Iris pigment epithelial cell (primary cell): ENCODE measurements around the gene SLC38A7.
"Not testable (repeated sequence)": the region's sequence is repeated elsewhere in the genome, so short reads cannot be mapped to it uniquely, and the experiment has no call there.

Experiments used
- DNase-seq: peaks from one replicate; pipeline ENCODE4 v3.0.0-alpha.2; 2011; ENCODE audit warnings: low read depth

The SLC38A7 gene

DNA sequence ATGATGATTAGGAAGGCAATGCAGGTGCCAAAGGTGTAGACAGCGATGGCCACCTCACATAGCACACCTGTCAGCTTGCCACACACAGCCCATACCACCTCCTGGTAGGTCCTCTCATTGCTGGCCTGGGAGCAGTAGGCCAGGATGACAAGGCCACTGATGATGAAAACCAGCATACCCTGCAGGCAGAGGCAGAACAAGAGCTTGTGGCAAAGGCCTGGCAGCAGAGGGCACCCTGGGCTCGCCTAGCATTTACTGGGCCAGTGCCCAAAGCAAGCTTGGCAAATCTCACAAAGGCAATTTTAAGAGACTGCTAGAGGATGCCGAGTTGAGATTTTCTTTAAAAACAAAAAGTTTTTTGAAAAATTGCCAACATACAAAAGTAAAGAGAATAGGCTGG lies 5.9 kb downstream of the SLC38A7 start:
- no peak for DNase-seq

DNA sequence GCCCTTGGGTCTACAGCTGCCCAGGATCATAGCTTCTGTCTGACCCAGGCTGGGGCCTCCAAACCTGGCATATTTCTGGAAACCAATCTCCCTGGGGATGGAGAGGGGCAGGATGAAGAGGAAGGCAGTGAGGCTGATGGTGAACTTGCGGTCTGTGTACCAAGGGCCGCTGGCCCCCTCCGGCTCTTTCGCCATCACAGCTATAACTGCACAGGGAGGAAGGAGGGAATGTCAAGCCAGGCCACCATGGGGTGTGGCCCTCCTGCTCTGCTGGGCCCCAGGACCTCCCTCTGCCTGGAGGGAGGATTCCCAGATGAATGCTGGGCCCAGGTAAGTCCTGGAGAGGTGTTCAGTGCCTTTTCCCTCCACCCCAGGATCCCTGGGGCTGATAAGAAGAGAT lies 6.3 kb downstream of the SLC38A7 start:
- DNase-seq: no peak

DNA sequence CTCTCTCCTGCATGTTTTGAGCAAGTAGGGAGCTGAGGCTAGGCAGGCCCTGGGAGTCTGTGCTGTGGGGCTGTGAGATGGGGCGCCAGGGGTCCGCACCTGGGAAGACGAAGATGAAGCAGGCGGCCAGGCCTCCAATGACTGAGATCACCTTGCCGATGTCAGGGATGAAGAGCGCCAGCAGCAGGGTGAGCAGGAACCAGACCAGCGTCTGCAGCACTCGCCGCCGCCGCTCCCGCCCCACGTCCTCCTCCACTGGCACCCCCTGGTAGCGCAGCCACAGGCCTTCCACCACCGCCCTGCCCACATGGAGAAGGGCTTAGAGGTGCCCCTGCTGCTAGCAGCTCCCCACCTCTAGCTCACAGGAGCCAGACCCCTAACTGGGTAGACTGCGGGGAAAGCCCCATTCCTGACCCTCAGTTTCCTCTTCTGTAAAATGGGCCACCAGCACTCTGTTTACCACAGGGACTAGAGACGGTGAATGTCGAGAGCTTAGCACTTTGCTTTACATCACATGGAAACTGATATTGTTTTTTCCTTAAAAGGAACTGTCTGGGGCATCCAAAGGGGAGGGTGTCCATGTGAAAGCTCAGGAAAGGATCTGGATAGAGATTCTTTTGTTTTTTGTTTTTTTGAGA lies 13.5 kb downstream of the SLC38A7 start:
- no peak for DNase-seq

DNA sequence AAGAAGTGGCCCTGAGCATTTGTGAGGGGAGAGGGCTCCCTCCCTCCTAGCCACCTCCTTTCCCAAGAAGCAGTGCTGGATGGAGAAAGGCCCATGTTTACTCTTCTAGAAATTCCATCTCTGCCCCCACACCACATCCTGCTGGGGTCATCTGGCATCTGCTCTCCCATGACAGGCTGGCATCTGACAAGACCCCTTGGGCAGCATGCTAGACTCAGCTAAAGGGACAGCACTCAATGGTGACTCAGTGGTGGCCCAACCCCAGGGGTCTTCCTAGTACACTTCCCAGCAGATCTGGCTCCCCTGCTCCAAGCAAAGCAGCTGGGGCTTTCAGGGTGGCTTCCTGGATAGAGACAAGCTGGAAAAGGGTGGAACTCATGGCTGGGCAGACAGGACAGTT lies 14.4 kb downstream of the SLC38A7 start:
- DNase-seq: no peak

DNA sequence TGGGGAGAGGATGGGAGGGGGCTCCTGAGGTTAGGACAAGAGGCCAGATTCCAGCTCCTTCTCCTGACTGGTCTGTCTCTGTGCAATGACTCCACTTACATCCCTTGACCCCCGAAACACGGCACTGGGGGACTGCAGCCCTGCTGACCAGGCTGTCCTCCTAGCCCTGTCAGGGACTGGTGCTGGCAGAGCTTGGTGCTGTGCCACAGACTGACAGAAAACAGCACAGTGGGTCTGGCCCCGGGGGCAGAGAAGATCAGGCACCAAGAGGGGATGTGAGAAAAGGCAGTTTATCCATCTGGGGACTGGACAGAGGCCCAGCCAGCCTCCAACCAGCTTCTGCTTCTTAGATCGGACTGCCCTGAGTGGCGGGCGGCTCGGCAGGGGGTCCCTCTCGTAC lies 19.4 kb downstream of the SLC38A7 start:
- no peak for DNase-seq

DNA sequence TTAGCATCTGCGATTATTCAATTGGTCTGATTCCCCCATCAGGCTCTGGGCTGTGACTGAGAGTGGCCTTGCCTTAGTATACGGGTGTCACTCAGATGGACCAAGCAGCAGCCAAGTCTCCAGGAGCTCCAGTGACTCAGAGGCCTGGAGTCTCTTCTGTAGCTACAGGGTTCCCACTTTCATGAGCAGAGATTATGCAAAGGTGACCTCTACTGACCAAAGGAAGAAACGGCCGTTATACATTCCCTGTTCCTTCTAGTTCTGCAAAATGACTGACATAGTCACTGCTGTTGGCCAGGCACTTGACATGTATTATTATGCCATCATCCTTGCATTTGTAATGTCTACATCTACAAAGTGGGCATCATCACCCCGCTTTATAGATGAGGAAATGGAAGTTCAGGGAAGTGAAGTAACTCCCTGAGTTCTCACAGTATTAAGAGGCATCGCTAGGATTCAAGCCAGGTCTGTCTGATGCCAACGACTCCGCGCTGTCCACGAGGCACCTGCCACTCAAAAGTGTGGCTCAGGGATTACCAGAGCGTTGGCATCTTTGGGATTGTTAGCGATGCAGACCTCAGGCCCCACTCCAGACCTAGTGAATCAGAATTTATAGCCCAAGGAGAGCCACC lies 23.3 kb downstream of the SLC38A7 start:
- peak; percentile 92 for DNase-seq

DNA sequence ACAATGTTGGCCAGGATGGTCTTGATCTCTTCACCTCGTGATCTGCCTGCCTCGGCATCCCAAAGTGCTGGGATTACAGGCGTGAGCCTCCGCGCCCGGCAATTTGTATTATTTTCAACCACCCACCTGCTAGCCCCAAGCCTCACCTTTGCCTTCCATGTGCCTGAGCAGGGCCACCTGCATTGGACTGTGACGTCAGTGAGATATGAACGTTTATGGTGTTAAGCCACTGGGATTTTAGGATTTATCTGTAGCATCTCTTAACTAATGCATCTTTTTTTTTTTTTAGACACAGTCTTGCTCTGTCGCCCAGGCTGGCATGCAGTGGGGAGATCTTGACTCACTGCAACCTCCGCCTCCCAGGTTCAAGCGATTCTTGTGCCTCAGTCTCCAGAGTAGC lies 24.7 kb downstream of the SLC38A7 start:
- DNase-seq: not testable (repeated sequence)

DNA sequence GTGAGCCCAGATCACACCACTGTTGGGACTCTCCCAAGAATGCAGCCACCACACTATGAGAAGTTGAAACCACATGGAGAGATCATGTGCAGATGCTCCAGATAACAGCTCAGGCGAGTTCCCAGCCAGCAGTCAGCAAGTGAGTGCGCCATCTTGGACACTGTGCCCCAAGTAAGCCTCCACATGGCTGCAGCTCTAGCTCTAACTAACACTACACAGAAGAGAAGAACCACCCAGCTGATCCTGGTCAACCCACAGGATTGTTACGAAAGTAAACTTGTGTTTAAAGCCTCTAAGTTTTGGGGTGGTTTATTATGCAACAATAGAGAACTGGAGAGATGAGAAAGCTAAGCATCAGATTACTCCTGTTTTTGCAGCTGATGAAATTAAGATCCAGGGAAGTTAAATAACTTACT lies 25.8 kb downstream of the SLC38A7 start:
- DNase-seq: peak; percentile 81

DNA sequence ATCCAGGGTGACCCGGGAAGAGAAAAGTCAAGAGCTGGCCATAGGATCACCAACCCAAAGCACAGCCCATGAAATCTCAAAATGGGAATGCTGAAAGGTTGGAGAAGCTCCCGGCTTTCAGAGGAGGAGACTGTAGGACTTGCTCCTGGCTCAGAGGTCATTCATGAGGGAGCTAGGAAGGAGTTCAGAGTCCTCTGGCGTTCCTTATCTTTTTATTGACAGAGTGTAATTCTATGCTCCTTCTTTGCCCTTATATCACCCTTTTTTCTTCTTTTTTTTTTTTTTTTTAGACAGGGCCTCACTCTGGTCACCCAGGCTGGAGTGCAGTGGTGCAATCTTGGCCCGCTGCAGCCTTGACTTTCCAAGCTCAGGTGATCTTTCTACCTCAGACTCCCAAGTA lies 27.7 kb downstream of the SLC38A7 start:
- no peak for DNase-seq

DNA sequence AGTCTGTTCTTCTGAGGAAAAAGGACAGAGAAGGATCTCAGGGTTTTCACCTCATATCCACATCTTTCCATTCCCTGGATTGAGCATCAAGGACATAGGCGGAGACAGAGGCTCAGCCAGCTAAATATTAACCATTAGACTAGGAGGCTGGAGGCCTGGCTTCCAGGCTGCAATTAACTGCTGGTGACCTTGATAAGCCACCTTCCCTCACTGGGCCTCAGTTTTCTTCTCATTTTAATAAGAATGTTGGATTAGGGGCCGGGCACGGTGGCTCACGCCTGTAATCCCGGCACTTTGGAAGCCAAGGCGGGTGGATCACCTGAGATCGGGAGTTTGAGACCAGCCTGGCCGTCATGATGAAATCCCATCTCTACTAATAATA lies 29.4 kb downstream of the SLC38A7 start:
- DNase-seq: no peak

DNA sequence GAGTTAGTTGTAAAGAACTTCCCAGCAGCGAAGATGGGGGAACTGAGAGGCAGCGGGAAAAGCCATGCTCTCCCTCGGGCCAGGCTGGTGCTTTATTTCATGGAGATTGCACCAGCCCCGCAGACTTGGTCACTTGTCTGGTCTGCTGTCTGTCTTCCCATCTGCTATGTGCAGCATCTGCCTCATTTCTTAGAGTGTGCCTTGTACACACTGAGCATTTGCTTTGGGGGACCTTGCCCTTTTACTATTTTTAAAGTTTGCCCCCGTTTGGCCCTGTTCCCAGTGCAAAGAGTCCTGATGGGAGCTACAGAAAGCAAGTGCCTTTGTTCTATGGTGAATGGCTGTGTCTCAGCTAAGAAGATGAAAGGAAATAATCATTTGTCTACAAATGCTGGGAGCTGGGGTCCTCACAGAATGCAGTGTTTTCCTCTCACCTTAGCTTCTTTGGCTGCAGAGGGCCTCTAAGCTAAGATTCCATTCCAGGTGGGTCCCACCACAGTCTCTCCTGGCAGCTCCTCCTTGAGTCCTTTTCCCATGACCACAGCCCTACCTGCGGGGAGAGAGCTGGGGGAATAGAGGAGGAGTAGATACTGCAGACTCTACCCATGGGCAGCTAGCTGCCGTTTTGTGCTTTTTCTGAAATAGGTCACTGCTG lies 29.9 kb downstream of the SLC38A7 start:
- no peak for DNase-seq

DNA sequence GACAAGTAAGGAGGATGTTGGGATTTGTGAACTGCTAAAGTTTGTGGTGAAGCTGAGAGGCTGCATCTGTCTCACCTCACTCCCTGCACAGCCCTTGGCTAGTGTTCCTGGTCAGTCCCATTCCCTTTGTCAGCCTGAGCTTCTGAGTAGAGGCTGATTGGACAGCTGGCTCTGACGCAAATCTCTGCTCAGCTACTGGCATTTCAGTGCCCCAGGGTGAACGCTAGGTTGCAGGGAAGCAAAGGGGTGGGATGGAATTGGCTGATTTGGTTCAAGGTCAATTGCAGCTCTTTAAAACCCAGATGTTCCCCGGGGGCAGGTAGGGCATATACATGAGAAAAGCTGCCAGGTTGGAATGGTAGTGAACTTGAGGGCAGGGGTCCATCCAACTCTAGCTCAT lies 31.8 kb downstream of the SLC38A7 start:
- peak; percentile 58 for DNase-seq

DNA sequence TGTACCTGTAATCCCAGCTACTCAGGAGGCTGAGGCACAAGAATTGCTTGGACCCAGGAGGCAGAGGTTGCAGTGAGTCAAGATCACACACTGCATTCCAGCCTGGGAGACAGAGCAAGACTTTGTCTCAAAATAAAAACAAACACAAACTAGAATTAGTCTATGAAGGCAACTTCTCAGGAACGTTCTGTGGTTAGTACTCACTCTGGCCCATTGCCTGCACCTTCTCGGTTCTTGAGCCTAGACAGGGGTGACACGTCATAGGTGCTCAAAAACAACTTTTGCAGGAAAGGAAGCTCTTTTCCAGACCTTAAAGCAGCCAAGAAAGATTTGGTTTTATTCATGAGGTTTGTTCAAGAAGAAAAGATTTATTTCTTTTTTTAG lies 32.6 kb downstream of the SLC38A7 start:
- DNase-seq: peak; percentile 82

DNA sequence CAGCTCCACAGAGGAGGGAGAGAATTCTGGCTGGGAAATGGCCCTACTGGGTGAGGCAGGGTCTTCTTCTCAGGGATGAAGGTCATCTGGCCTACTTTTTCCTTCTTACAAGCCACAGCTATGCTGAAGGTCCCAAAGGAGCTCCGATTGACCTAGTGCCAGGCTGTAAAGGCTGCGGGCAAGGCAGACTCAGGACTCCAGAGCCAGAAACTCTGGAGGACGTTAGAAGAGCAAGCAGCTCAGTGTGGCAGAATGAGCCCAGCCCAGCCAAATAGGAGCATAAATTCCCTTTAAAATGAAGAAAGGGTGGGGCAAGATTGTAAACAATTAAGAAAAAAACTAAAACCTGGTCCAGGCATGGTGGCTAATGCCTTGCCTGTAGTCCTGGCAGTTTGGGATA lies 34.9 kb downstream of the SLC38A7 start:
- no peak for DNase-seq

DNA sequence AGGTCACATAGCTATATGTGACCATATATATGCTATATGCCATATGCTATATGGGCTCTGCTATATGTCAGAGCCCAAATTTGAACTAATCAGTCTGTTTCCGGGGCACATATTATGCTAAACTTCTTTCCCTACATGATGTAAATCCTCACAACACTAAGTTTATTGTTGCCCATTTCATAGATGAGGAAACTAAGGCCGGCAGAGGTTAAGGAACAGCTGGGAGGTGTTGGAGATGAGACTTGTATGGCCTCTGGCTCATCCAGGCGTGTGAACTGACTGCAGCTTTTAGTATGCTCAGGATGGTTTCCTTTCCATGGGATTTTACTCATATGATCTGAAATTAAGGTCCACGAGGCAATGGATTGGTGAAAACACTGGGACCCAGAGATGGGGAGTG lies 37.5 kb downstream of the SLC38A7 start:
- DNase-seq: no peak

DNA sequence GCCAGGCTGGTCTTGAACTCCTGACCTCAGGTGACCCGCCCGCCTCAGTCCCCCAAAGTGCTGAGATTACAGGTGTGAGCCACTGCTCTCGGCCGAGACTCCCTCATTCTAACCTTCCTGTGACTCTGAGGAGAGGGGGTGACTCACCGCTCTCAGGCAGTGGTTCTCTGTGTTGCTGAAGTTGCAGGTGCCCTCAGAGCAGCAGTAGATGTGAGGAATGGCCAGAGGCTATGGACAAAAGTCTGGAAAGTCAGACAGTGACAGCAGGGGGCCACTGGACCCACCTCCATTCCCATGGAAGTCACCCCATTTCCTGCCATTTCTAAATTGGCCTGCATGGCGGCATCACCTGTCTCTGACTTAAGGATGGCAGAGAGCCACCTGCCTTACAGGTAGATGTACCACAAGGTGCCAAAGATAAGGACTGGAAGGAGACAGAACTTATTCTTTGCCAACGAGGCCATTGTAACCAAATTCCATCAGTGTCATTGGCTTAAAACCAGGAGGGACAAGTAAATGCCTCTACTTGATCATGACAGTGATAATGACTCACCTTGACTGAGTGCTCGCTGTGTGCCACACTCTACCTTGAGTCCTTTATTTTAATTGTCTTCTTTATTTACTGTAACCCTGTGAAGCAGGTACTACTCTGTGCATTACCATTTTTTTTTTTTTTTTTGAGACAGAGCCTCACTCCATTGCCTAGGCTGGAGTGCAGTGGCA lies 39.6 kb downstream of the SLC38A7 start:
- no peak for DNase-seq

DNA sequence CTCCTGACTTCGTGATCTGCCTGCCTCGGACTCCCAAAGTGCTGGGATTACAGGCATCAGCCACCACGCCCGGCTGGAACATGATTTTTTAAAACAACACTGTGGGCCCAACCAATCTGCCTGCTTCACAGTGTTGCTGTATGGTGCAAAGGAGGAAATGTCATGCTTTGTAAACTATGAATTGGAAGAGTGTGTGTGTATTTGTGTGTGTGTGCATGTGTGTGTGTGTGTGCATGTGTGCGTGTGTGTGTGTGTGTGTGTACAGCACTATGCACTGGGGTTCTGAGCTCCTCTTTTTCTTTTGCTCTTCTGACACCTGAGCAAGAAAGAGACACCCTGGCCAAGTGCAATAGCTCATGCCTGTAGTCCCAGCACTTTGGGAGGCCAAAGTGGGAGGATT lies 40.5 kb downstream of the SLC38A7 start:
- no peak for DNase-seq

DNA sequence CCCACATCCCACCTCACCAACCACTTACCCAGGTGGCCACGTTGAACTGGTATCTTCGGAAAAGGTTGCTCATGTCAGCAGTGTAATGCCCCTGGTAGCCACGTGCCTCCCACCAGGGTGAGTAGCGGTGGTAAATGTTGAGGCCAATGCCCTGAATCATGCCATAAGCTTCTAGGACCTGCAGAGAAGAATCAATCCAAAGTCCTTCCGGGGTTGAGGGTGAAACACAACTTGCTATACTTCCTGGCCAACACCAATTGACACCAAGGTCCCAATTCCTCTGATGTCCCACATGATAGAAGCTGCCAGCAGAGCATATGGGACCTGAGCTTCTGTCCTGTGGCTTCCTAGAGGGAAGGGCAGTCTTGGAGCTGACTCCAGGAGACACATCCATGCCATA lies 43.6 kb downstream of the SLC38A7 start:
- no peak for DNase-seq

DNA sequence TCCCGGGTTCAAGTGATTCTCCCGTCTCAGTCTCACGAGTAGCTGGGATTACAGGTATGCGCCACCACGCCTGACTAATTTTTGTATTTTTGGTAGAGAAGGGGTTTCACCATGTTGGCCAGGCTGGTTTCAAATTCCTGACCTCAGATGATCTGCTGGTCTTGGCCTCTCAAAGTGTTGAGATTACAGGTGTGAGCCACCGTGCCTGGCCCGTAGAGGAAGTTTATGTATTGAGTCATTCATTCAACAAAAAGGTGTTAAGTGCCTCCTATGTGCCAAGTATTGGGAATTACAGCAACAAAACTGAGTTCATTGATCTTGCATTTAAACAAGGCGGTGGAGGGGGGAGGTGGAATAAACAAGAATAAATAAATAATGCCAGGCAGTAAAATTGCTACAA lies 44.7 kb downstream of the SLC38A7 start:
- DNase-seq: no peak

DNA sequence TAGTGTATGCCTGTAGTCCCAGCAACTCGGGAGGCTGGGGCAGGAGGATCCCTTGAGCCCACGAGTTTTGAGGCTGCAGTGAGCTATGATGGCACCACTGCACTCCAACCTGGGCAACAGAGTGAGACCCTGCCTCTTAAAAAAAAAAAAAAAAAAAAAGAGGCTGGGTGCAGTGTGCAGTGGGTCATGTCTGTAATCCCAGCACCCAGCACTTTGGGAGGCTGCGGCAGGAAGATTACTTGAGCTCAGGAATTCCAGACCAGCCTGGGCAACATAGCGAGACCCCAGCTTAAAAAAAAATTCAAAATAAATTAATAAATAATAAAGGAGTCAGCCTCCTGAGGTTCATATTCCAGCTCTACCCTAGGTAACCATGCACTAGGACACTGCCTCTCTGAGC lies 45.3 kb downstream of the SLC38A7 start:
- no peak for DNase-seq

DNA sequence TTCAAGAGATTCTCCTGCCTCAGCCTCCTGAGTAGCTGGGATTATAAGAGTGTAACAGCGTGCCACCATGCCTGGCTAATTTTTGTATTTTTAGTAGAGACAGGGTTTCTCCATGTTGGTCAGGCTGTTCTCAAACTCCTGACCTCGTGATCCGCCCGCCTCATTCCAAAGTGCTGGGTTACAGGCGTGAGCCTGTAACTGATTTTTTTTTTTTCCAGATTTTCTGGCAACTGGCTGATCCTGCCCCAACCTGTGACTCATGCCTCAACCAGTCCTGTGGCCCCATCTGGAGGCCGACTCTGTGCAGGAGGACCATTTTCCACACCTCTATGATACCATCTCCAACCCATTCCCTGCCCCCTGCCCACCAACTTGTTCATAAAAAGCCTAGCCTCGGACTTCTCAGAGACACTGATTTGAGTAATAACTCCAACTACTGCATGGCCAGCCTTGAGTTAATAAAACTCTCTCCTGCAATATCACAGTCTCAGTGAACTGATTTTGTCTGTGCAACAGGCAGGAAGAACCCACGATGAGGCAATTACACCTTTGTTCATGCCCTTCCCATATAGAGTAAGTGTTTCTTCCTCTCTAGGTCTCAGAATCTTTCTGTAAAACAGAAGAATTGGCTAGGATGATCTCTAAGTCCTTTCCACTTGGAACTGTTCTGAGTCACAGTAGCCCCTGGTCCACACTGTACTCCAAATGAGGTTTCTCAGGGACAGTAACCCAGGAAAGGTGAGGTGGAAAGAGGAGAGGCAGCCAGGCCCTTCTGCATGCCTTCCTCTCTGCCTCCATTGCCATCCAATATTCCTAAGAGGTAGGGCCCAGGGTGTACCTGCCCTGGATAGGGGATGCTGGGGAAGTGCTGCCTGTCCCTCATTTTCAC lies 46.2 kb downstream of the SLC38A7 start:
- peak; percentile 92 for DNase-seq

DNA sequence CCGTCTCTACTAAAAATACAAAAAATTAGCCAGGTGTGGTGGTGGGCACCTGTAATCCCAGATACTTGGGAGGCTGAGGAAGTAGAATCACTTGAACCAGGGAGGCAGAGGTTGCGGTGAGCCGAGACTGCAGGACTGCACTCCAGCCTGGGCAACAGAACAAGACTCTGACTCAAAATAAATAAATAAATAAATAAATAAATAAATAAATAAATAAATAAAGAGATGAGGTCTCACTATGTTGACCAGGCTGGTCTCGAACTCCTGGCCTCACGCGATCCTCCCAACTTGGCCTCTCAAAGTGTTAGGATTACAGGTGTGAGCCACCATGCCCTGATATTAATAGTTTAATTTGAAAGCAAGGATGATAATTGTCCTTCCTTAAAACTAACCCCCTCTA lies 47.5 kb downstream of the SLC38A7 start:
- not testable (repeated sequence) for DNase-seq
